HCEC 1CT (cell line): ENCODE data around the gene ERC2.

Experiments
- DNase-seq: peaks from one replicate; pipeline ENCODE4 v3.0.0-alpha.2; 2017

Gene ERC2

GRCh38 chr3:55690177-55690576, 778.1 kb downstream of the ERC2 start:
- DNase-seq: no peak

- no peak for DNase-seq
Measured at GRCh38 chr3:55688154-55688553, 780.1 kb downstream of the ERC2 start.

- DNase-seq: no peak
Measured at GRCh38 chr3:55687526-55687925, 780.7 kb downstream of the ERC2 start.

GRCh38 chr3:55686426-55687254, 781.6 kb downstream of the ERC2 start:
- DNase-seq: no peak

GRCh38 chr3:55683666-55684270, 784.5 kb downstream of the ERC2 start:
- DNase-seq: no peak

- DNase-seq: no peak
Measured at GRCh38 chr3:55682461-55682860, 785.8 kb downstream of the ERC2 start.

GRCh38 chr3:55678546-55679216, 789.6 kb downstream of the ERC2 start:
- no peak for DNase-seq

GRCh38 chr3:55676643-55677042, 791.6 kb downstream of the ERC2 start:
- DNase-seq: no peak

- no peak for DNase-seq
Measured at GRCh38 chr3:55675478-55675877, 792.8 kb downstream of the ERC2 start.

GRCh38 chr3:55673764-55674163, 794.5 kb downstream of the ERC2 start:
- no peak for DNase-seq

- DNase-seq: no peak
Measured at GRCh38 chr3:55669133-55669532, 799.1 kb downstream of the ERC2 start.

GRCh38 chr3:55668359-55668758, 799.9 kb downstream of the ERC2 start:
- DNase-seq: no peak

GRCh38 chr3:55664387-55664786, 803.9 kb downstream of the ERC2 start:
- no peak for DNase-seq

- DNase-seq: peak; percentile 46
Measured at GRCh38 chr3:55662683-55663082, 805.6 kb downstream of the ERC2 start.

GRCh38 chr3:55661571-55661970, 806.7 kb downstream of the ERC2 start:
- no peak for DNase-seq

- no peak for DNase-seq
Measured at GRCh38 chr3:55661141-55661540, 807.1 kb downstream of the ERC2 start.

GRCh38 chr3:55660642-55661041, 807.6 kb downstream of the ERC2 start:
- no peak for DNase-seq

- no peak for DNase-seq
Measured at GRCh38 chr3:55659701-55660100, 808.6 kb downstream of the ERC2 start.

- no peak for DNase-seq
Measured at GRCh38 chr3:55658690-55659562, 809.3 kb downstream of the ERC2 start.

GRCh38 chr3:55658270-55658669, 810.0 kb downstream of the ERC2 start:
- DNase-seq: no peak

- no peak for DNase-seq
Measured at GRCh38 chr3:55655544-55655943, 812.7 kb downstream of the ERC2 start.

GRCh38 chr3:55654123-55654760, 814.0 kb downstream of the ERC2 start:
- DNase-seq: no peak

GRCh38 chr3:55651011-55651410, 817.3 kb downstream of the ERC2 start:
- no peak for DNase-seq
